Skeletal muscle cell (primary cell): ENCODE data around the gene ECSIT.
"Not testable (repeated sequence)": the region's sequence is repeated elsewhere in the genome, so short reads cannot be mapped to it uniquely, and the experiment has no call there.

Experiments used
- DNase-seq: peaks from one replicate; pipeline ENCODE4 v3.0.0-alpha.2; 2010; ENCODE audit warnings: low read depth
- H3K4me3 ChIP-seq: 2 replicates; pipeline ENCODE4 v1.5.1; 2011; ENCODE audit warnings: low read depth, mild to moderate bottlenecking, control low read depth, low read length, moderate library complexity

The ECSIT gene, protein sequence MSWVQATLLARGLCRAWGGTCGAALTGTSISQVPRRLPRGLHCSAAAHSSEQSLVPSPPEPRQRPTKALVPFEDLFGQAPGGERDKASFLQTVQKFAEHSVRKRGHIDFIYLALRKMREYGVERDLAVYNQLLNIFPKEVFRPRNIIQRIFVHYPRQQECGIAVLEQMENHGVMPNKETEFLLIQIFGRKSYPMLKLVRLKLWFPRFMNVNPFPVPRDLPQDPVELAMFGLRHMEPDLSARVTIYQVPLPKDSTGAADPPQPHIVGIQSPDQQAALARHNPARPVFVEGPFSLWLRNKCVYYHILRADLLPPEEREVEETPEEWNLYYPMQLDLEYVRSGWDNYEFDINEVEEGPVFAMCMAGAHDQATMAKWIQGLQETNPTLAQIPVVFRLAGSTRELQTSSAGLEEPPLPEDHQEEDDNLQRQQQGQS

DNA sequence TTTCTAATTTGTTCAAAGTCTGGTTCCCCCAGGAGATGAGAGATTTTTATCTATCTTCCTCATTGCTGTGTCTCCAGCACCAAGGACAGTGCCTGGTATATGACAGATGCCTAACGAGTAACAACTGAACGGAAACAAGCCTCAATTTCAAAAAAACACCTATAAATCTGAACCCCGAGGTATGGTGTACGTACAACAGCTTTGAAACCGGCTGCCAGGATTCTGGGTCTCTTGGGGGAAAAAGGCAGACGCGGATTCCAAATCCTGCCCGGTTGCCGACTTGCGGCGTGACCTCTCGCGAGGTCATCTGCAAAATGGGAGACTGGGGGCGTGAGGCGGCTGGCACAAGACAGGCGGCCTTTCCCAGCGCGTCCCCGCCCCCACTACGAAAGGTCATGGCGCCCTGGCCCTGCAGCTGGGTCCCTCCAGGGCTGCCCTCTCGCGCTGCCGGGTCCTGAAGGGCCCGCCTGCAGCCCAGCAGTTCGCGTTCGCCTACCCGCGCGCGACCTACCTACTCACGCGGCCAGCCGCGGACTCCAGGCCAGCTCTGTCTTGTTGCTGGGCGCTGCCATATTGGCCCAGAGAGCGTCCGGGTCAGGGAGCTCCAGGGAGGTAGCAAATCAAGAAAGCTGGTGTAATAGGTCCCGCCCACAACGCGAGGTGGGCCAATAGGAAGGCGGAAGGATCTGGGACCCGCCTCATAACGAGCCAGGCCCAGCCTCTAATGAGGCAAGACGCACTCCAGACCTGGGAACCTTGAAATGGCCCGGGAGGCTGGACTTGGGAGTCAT lies at the start of gene ECSIT:
ECSIT (minus strand) TSS at position 584 of the 791 bp plus-strand sequence. CDS start 9,964 bp downstream, outside the sequence.
- peak within 1 kb of the TSS; percentile 85 for H3K4me3 ChIP-seq
- DNase-seq: peak; percentile 92

GRCh38 chr19:11577451-11578257 lies 48.7 kb upstream of the ECSIT start, which contains the start of gene ACP5:
ACP5 (minus strand) TSS chr19:11577645; CDS start chr19:11577317, 328 bp downstream.
- no peak within 1 kb of the TSS for H3K4me3 ChIP-seq

GRCh38 chr19:11576227-11576626 lies 47.3 kb upstream of the ECSIT start:
- DNase-seq: no peak
- H3K4me3 ChIP-seq: no peak overlapping the region

More at GRCh38 chr19:11577451-11578257, 48.7 kb upstream of the ECSIT start, which contains the start of gene ACP5:
- no peak for DNase-seq

DNA sequence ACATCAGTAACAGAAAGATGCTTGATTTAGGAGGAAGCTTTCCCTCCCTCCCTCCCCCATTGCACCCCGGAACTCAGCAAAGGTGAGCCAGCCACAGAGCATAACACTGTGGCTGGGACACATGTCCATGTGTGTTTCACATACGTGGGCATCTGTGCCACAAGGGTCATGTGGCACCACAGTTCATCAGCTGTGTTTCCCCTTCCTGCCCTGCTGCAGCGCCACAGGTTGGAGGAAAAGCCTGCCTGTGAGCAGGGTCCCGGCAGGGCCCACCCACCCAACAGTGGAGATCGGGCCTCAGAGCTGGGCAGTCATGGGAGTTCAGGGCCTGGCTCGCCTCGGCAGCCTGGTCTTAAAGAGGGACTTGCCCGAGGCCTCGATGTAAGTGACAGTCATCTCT lies 45.8 kb upstream of the ECSIT start:
- DNase-seq: no peak
- H3K4me3 ChIP-seq: no peak overlapping the region

GRCh38 chr19:11573763-11574162 lies 44.8 kb upstream of the ECSIT start:
- DNase-seq: not testable (repeated sequence)

GRCh38 chr19:11573354-11573753 lies 44.4 kb upstream of the ECSIT start:
- DNase-seq, H3K4me3 ChIP-seq: not testable (repeated sequence)

More at GRCh38 chr19:11573763-11574162, 44.8 kb upstream of the ECSIT start:
- not testable (repeated sequence) for H3K4me3 ChIP-seq

DNA sequence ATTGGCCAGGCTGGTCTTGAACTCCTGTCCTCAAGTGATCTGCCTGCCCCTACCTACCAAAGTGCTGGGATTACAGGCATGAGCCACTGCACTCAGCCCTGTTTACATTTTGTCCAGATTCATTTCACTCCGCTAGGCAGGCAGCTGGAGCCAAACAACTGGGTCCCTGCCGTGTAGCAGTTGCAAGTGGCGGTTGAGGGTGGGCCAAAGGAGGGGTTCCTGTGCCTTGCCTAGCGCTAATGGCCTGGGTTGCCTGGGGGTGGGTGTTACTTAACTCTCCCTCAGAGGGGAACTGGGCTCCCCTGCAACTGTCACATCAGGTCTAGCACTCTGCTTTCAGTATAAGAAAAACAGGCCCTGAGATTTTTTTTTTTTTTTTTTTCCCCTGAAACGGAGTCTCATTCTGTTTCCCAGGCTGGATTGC lies 41.1 kb upstream of the ECSIT start:
- no peak for DNase-seq
- H3K4me3 ChIP-seq: no peak overlapping the region

DNA sequence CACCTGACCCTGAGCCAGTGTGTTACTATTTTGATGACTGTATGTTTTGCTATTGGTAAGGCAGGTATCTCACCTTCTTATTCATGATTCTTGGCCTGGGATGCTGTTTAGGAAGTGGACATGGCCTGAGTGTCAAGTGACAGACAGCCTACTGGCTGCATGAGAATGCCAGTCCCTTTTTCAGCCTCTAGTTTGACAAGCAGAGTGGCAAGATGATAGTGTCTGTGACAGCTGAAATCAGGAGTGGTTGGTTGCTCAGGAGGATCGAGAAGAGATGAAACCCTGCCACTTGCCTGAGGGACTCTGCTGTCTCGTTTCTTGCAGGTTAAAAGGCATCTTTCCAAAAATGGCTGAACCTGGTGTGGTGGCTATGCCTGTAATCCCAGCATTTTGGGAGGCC lies 37.2 kb upstream of the ECSIT start:
- no peak for DNase-seq
- H3K4me3 ChIP-seq: no peak overlapping the region

DNA sequence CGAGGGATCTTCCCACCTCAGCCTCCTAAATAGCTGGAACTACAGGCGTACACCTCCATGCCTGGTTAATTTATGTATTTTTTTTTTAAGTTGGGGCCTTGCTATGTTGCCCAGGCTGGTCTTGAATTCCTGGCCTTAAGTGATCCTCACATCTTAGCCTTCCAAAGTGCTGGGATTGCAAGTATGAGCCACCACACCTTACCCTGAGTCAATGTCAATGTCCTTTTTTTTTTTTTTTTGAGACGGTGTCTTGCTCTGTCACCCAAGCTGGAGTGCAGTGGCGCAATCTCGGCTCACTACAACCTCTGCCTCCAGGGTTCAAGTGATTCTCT lies 36.7 kb upstream of the ECSIT start:
- not testable (repeated sequence) for DNase-seq, H3K4me3 ChIP-seq

DNA sequence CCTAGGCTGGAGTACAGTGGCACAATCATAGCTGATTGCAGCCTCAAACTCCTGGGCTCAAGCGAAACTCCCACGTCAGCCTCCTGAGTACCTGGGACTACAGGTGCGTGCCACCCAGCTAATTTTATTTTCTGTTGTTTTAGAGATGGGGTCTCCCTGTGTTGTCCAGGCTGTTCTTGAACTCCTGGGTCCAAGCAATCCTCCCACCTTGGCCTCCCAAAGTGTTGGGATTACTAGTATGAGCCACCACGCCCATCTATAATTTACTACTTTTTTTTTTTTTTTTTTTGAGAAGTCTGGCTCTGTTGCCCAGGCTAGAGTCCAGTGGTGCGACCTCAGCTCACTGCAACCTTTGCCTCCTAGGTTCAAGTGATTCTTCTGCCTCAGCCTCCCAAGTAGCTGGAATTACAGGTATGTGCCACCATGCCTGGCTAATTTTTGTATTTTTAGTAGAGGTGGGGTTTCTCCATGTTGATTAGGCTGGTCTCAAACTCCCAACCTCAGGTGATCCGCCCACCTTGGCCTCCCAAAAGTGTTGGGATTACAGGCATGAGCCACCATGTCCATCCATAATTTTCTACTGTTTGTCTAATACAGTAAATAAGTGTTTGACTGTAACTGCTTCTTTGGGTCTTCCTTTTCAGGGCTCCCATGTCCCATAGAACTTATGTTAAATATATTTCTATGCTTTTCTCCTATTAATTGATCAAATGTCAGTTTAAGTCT lies 35.3 kb upstream of the ECSIT start:
- not testable (repeated sequence) for DNase-seq, H3K4me3 ChIP-seq

GRCh38 chr19:11563532-11563931 lies 34.6 kb upstream of the ECSIT start:
- no peak overlapping the region for H3K4me3 ChIP-seq
- DNase-seq: no peak

- no peak overlapping the region for H3K4me3 ChIP-seq
- peak; percentile 47 for DNase-seq
These were observed 31.6 kb upstream of the ECSIT start for GRCh38 chr19:11560404-11561051.

- peak within 1 kb of the TSS; percentile 99 for H3K4me3 ChIP-seq
- peak; percentile 93 for DNase-seq
These were observed 30.2 kb upstream of the ECSIT start, which contains the start of gene ELOF1 for GRCh38 chr19:11558881-11559828. ELOF1 (minus strand) TSS chr19:11559230; CDS start chr19:11554347, 4,883 bp downstream.

DNA sequence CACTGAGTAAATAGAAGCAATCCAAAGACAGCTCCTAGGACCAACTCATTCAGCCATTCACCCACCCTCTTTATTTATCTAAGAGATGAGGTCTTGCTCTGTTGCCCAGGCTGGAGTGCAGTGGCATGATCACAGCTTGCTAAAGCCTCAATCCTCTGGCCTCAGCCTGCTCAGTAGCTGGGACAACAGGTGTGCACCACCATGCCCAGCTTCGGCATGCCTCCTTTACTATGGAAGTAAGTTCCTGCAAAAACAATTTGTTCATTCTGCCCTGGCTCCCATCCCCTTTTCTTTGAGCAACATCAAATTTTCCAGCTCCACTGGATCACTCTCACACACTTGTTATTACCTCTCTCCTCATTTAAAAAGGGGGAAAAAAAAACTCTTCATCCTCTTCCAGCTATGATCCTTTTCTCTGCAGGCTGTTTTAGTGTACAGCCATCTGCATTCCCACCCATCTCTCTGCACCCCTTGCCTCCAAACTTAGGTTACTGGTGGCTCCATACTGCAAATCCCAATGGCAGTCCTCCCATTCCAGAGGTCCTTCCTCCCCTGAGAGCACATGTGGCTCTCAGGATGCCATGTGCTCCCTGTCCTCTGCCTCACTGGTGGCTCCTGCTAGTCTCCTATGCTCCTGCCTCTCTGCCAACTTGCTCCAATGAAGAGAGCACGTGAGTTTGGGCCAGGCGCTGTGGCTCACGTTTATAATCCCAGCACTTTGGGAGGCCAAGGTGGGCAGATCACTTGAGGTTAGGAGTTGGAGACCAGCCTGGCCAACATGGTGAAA lies 27.9 kb upstream of the ECSIT start:
- no peak for DNase-seq
- no peak overlapping the region for H3K4me3 ChIP-seq

DNA sequence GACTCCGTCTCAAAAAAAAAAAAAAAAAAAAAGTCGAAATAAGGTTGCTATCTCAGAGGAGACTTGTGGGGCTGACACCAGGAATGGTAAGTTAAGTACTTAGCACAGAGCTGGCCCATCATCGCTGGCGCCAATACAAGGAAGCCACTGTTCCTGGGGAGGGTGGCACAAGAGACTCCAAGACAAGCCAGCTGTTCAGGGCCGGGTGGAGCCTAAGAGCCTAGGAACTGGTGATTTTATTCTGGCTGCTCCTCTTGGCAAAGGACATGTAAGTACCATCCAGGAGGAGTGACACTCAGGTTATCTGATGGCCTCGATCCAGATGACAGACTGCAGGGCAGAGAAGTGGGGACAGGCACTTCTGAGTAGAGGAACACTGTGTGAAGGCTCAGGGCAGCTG lies 26.3 kb upstream of the ECSIT start:
- H3K4me3 ChIP-seq: no peak overlapping the region
- no peak for DNase-seq

DNA sequence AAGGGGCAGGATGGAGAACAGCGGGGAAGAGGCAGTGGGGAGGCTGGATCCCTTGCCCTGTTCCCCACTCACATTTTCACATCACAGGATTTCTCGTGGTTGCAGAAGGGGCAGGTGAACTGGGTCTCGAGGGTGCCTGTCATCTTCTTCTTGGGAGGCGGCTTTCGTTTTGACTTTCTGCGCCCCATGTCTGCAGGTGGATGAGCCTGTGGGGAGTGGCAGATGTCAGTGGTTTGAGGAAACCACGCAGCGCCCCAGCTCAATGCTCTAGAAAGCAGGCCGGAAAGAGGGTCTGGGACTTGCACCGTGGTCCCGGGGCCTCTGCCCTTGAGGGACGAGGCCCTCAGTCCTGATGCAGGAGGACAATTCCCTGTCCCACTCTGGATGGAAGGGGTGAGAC lies 25.2 kb upstream of the ECSIT start:
- no peak overlapping the region for H3K4me3 ChIP-seq
- DNase-seq: no peak
